ENCODE measurements around the gene FAM124A.
A peak's percentile ranks its signal among the peaks of the same experiment; 100 is the strongest.

Gene FAM124A

GRCh38 chr13:51222037-51222685 is at the start of gene FAM124A:
Gene FAM124A, plus strand, starts transcription at chr13:51222398. Its CDS starts 104 bp downstream, at chr13:51222502.
- DNase-seq, result peak in 40 of 42 donors; percentile 42 to 88 (median 74)
- intact Hi-C loops (cut with DNase I), result loop anchor here (5.0 kb wide), 1 partner anchor 65 kb away; no protein-coding TSS in a partner anchor

GRCh38 chr13:51175021-51175420 is 47.2 kb upstream of the FAM124A start:
- intact Hi-C loops (cut with DNase I), result no loop called here
- no peak for DNase-seq

GRCh38 chr13:51175639-51176038 is 46.6 kb upstream of the FAM124A start:
- intact Hi-C loops (cut with DNase I), result no loop called here
- no peak for DNase-seq

- intact Hi-C loops (cut with DNase I), result no loop called here
- DNase-seq, result no peak
These were observed 45.0 kb upstream of the FAM124A start for GRCh38 chr13:51177188-51177587.

GRCh38 chr13:51178456-51179074 is 43.6 kb upstream of the FAM124A start:
- intact Hi-C loops (cut with DNase I), result no loop called here

GRCh38 chr13:51179432-51179971 is 42.7 kb upstream of the FAM124A start:
- intact Hi-C loops (cut with DNase I), result no loop called here
- no peak for DNase-seq

More at GRCh38 chr13:51178456-51179074, 43.6 kb upstream of the FAM124A start:
- DNase-seq, result no peak

GRCh38 chr13:51180853-51181511 is 41.2 kb upstream of the FAM124A start:
- intact Hi-C loops (cut with DNase I), result no loop called here
- no peak for DNase-seq

GRCh38 chr13:51181786-51182383 is 40.3 kb upstream of the FAM124A start:
- no peak for DNase-seq
- intact Hi-C loops (cut with DNase I), result no loop called here

- intact Hi-C loops (cut with DNase I), result no loop called here
These were observed 30.5 kb upstream of the FAM124A start for GRCh38 chr13:51191743-51192142.

GRCh38 chr13:51192348-51192747 is 29.9 kb upstream of the FAM124A start:
- no peak for DNase-seq
- intact Hi-C loops (cut with DNase I), result no loop called here

More at GRCh38 chr13:51191743-51192142, 30.5 kb upstream of the FAM124A start:
- DNase-seq, result no peak

GRCh38 chr13:51193387-51193786 is 28.8 kb upstream of the FAM124A start:
- no peak for DNase-seq
- intact Hi-C loops (cut with DNase I), result no loop called here

- no peak for DNase-seq
- intact Hi-C loops (cut with DNase I), result no loop called here
These were observed 27.3 kb upstream of the FAM124A start for GRCh38 chr13:51194942-51195341.

GRCh38 chr13:51201886-51202285 is 20.3 kb upstream of the FAM124A start:
- intact Hi-C loops (cut with DNase I), result loop anchor here (10.0 kb wide), 1 partner anchor 47 kb away; no protein-coding TSS in a partner anchor
- no peak for DNase-seq

GRCh38 chr13:51202477-51203046 is 19.6 kb upstream of the FAM124A start:
- intact Hi-C loops (cut with DNase I), result loop anchor here (10.0 kb wide), 1 partner anchor 48 kb away; no protein-coding TSS in a partner anchor
- no peak for DNase-seq

GRCh38 chr13:51206584-51206983 is 15.6 kb upstream of the FAM124A start:
- intact Hi-C loops (cut with DNase I), result loop anchor here (10.0 kb wide), 1 partner anchor 52 kb away; no protein-coding TSS in a partner anchor
- no peak for DNase-seq

GRCh38 chr13:51207881-51208280 is 14.3 kb upstream of the FAM124A start:
- intact Hi-C loops (cut with DNase I), result loop anchor here (10.0 kb wide), 1 partner anchor 53 kb away; no protein-coding TSS in a partner anchor

GRCh38 chr13:51208716-51209115 is 13.5 kb upstream of the FAM124A start:
- intact Hi-C loops (cut with DNase I), result loop anchor here (10.0 kb wide), 1 partner anchor 54 kb away; no protein-coding TSS in a partner anchor
- no peak for DNase-seq

More at GRCh38 chr13:51207881-51208280, 14.3 kb upstream of the FAM124A start:
- no peak for DNase-seq

- intact Hi-C loops (cut with DNase I), result no loop called here
- no peak for DNase-seq
These were observed 10.3 kb upstream of the FAM124A start for GRCh38 chr13:51211910-51212309.

GRCh38 chr13:51212758-51213157 is 9.4 kb upstream of the FAM124A start:
- DNase-seq, result peak in 5 of 42 donors; percentile 11 to 60 (median 40)
- intact Hi-C loops (cut with DNase I), result no loop called here
